Thyroid gland (tissue), 4 donors: Measurements from ENCODE around the gene WNT3.

Experiments
- POLR2A ChIP-seq, 2 donors: fragments of 450-650 bp; IDR thresholded peaks; one replicate each; pipeline ENCODE4 v1.6.1; 2017; ENCODE audit warnings: antibody characterized with exemption in 2 of 2, mild to moderate bottlenecking in 2 of 2, moderate library complexity in 1 of 2
- TF ChIP-seq, protein P1 (sequence below), 6 experiments: fragments of 200-600 bp in 3 of 6; fragments of 450-650 bp in 3 of 6; sonication (generic) in 3 of 6; IDR thresholded peaks; one replicate each; pipeline ENCODE4 v1.5.1; 2016 to 2019; ENCODE audit warnings: antibody characterized with exemption in 6 of 6, mild to moderate bottlenecking in 2 of 6, inconsistent platforms in 1 of 6, moderate library complexity in 1 of 6

GRCh38 chr17:46790216-46790615 lies 28.3 kb downstream of the WNT3 start:
- no peak for TF ChIP-seq POLR2A (IDR thresholded peaks at IDR 0.05)
- TF ChIP-seq, protein P1, sequence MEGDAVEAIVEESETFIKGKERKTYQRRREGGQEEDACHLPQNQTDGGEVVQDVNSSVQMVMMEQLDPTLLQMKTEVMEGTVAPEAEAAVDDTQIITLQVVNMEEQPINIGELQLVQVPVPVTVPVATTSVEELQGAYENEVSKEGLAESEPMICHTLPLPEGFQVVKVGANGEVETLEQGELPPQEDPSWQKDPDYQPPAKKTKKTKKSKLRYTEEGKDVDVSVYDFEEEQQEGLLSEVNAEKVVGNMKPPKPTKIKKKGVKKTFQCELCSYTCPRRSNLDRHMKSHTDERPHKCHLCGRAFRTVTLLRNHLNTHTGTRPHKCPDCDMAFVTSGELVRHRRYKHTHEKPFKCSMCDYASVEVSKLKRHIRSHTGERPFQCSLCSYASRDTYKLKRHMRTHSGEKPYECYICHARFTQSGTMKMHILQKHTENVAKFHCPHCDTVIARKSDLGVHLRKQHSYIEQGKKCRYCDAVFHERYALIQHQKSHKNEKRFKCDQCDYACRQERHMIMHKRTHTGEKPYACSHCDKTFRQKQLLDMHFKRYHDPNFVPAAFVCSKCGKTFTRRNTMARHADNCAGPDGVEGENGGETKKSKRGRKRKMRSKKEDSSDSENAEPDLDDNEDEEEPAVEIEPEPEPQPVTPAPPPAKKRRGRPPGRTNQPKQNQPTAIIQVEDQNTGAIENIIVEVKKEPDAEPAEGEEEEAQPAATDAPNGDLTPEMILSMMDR (IDR thresholded peaks at IDR 0.05) = no peak
